Right renal cortex interstitium (tissue), 3 donors: ENCODE data around the gene ATP23. TPM values are rescaled to one million over a fixed set of nuclear protein-coding genes. Genes with fewer than 3 reads are reported as not detected.
A peak's percentile ranks its signal among the peaks of the same experiment; 100 is the strongest.

Source experiments
- DNase-seq, 3 donors: peaks; one replicate each; pipeline ENCODE4 v3.0.0-alpha.2; 2013; ENCODE audit warnings: low read depth in 3 of 3, low spot score in 2 of 3
- polyA plus RNA-seq, 3 donors: library from polyadenylated mRNA; unstranded; fragments of 120-200 nt; gene quantifications; one replicate each; pipeline ENCODE4 v1.2.1, GENCODE V29; 2013; ENCODE audit not compliant: insufficient read length in 3 of 3

The ATP23 gene
- polyA plus RNA-seq, 3 donors: 8.5 to 13.3 (median 12.8) TPM

- no peak for DNase-seq
Measured at GRCh38 chr12:57965766-57966165, 24.4 kb downstream of the ATP23 start.

DNA sequence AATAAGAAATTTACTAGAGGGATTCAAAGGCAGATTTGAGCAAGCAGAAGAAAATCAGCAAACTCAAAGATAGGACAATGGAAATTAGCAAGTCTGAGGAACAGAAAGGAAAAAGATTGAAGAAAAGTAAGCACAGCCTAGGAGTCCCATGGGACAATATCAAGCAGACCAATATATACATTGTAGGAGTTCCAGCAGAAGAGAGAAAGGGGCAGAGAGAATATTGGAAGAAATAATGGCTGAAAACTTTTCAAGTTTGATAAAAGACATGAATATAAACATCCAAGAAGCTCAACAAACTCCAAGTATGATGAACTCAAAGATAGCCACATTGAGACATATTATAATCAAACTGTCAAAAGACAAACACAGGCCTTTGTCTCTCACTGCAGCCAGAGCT lies 25.2 kb downstream of the ATP23 start:
- DNase-seq: no peak

DNA sequence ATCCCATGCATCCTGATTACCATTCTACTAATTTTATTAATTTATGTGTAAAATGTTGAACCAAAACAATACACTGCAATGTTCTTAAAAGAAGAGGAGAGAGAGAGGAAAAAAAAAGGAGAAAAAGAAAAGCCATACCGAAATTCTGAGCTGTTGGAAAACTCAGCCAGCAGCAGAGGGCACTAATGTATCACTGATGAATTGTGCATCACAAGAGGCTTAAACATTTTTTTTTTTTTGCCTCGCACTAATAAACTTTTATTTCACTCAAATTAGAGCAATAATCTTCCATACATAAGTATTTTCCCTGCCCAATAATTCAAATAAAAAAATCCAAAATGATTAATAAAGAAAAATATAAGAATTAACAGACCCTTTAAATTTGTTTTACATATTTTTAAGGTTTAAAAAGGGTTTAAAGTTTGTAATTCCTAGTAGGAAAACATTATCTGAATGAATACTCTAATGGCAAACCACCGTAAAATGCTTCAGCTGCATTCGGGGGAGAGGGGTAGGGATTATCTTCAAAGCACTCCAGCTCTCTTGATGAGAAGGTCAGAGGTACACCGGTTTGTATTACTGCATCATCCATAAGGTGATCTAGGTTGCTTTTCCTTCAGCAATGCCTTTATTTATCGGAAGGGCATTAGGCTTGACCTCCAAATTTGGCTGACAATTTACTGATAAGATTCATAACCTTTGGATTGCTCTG lies 41.9 kb downstream of the ATP23 start:
- DNase-seq: peak; percentile 32 to 42 (median 40)

GRCh38 chr12:57983858-57984505 lies 42.6 kb downstream of the ATP23 start:
- DNase-seq: no peak

DNA sequence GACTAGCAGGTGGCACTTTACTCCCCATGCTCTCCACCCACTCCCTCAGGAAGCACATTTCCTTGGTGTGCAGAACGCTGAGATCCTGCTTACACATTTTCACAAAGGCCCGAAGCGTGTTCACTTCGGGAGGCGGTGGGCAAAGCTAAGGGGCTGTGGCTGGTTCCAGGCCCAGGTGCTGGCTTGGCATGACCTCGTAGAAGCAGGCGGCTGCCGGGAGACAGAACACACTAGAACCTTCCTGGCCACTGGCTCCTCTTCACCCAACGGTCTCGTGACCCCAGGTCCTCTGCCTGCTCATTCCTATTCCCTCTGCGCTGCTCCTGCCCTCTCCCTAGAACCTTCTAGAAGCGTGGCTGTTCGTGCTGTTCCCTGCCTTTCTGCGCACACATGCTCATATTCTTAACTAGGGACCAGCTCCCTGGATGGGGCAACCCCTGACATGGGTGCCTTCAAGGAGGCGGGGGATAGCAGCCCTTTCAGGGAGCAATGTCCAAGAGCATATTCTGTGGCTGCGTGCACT lies 43.3 kb downstream of the ATP23 start:
- DNase-seq: no peak

DNA sequence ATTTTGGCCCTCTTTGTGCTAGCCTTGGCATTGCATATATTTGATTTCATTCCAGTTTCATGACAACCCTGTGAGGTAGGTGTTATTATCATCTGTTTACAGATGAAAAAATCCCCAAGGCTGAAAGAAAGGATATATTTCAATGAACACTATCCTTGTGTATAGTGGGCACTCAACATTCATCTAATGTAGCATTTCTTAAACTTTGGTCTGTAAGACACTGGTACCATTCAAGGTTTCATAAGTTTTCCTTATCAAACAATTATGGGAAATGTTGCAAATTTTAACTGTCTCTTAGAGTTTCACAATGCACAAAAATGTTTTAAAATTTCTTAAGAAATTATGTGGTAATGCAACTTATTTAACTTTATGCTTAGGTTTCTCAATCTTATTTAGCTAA lies 44.3 kb downstream of the ATP23 start:
- DNase-seq: no peak

DNA sequence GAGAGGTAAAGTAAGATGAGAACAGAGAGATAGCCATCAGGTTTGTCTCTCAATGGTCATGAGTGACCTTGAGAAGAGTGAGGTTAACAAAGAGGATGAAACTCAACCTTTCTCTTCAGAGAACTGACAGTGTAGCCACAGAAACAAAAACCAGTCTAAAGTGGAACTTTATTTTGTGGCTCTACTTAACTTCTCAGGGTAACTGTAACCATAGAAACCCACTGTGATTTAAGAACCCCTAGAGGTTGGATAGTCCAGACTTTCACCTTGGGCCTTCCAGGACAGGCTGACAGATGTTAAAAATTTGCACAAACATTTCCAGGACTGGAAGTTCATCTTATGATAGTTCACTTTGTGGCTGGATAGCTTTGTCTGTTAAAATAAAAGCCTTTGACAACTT lies 48.5 kb downstream of the ATP23 start:
- no peak for DNase-seq

DNA sequence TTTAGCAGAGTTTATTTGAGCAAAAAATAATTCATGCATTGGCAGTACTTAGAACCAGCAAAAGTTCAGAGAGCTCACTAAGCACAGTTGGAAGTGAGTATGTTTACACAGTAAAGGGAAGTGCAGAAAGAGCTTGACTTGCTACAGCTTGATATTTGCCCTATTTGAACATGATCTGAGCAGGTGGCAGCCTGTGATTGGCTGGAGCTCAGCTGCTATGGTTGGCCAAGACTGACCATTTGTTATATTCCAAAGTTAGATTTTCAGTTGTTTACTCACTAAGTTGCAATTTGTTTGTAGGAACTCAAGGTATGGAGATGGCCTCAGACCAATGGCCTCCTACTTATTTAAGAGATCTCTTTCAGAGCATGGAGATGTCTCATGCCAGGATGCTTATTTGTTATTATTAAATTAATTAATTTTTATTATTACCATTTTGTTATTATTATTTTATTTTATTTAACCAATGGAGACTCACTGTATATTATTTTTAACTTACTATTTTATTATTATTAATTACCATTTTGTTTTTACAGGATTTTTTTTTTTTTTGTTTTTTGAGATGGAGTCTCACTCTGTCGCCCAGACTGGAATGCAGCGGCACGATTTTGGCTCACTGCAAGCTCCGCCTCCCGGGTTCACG lies 49.0 kb downstream of the ATP23 start:
- no peak for DNase-seq

- no peak for DNase-seq
Measured at GRCh38 chr12:57992001-57992400, 50.6 kb downstream of the ATP23 start.

- no peak for DNase-seq
Measured at GRCh38 chr12:57993030-57993429, 51.7 kb downstream of the ATP23 start.

DNA sequence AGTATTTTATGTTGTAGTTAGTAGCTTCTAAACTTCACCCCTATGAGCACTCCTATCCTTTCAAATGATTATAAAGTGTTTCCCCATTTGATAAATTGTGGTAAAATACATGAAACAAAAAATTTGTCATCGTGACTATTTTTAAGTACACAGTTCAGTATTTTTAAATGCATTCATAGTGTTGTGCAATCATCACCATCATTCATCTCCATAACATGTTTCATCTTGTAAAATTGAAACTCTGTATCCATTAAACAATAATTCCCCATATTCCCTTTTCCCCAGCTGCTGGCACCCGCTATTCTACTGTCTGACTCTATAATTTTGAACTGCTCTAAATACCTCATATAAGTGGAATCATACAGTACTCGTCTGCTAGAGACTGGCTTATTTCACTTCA lies 52.5 kb downstream of the ATP23 start:
- DNase-seq: no peak

DNA sequence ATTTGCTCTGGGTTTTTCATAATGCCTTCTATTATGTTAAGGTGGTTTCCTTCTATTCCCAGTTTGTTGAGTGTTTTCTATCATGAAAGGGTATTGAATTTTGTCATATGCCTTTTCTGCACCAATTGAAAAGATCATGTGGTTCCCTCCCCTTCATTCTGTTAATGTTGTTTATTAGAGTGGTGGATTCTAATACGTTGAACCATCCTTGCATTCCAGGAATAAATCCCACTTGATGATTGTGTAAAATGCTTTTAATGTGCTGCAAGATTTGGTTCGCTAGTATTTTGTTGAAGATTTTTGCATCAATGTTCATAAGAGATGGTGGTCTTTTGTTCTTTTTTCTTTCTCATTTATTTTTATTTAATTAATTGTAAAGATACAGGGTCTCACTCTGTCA lies 55.2 kb downstream of the ATP23 start:
- no peak for DNase-seq

GRCh38 chr12:57998251-57998650 lies 56.9 kb downstream of the ATP23 start:
- DNase-seq: no peak

DNA sequence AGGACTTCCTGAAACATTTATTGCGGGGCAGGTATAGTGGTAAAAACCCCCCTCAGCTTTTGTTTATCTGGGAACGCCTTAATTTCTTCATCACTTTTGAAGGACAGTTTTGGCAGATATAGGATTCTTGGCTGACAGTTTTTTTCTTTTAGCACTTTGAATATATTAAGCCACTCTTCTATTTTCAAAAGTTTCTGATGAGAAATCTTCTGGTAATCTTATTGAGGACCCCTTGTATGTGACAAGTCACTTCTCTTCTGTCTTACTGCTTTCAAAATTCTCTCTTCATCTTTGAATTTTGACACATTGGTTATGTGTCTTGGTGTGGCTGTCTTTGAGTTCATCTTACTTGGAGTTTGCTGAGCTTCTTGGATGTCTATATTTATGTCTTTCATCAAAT lies 59.1 kb downstream of the ATP23 start:
- no peak for DNase-seq

DNA sequence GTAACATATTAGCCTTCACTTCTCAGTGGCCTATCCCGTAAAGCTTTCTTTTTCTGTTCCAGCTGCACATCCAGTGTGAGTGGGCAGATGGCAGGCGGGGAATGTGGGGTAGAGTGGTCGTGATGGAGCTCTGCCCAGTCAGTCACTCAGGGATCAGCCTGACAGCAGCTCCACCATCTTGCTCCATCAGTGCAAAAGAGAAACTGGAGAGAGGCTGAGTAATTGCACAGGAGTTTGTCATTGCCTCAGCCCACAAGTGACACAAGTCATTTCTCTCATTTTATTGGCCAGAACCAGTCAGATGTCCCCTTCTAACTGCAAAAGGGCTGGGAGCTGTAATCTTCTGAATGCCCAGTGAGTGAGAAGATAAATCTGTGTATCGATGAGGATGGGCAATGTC lies 66.5 kb downstream of the ATP23 start:
- no peak for DNase-seq

GRCh38 chr12:58008634-58009033 lies 67.3 kb downstream of the ATP23 start:
- no peak for DNase-seq

Other genes starting within 250 kb of the ATP23 start
- gene OS9, start 247.4 kb upstream of the ATP23 start, polyA plus RNA-seq: 100 to 1,000 TPM; 225 to 234 (median 233) TPM
- 1 to 10 TPM in 2 of 3 donors, under 1 TPM in 1; 0.68 to 1.9 (median 1.2) TPM for gene AGAP2, start 202.8 kb upstream of the ATP23 start, polyA plus RNA-seq
- gene TSPAN31, start 196.5 kb upstream of the ATP23 start, polyA plus RNA-seq: 100 to 1,000 TPM in 2 of 3 donors, 10 to 100 TPM in 1; 97.4 to 110 (median 109) TPM
- gene CDK4, start 189.3 kb upstream of the ATP23 start, polyA plus RNA-seq: 100 to 1,000 TPM; 219 to 251 (median 232) TPM
- 10 to 100 TPM; 15.6 to 18.0 (median 15.6) TPM for gene MARCHF9, start 186.5 kb upstream of the ATP23 start, polyA plus RNA-seq
- gene CYP27B1, start 174.5 kb upstream of the ATP23 start, polyA plus RNA-seq: 1 to 10 TPM in 1 of 3 donors, under 1 TPM in 2; 0.80 to 1.0 (median 0.82) TPM
- 10 to 100 TPM; 31.6 to 33.1 (median 33.0) TPM for gene METTL1, start 169.5 kb upstream of the ATP23 start, polyA plus RNA-seq
- gene EEF1AKMT3, start 169.0 kb upstream of the ATP23 start, polyA plus RNA-seq: 10 to 100 TPM; 10.1 to 12.5 (median 11.7) TPM
- gene TSFM, start 158.8 kb upstream of the ATP23 start, polyA plus RNA-seq: 10 to 100 TPM; 36.3 to 45.5 (median 42.2) TPM
- gene AVIL, start 122.8 kb upstream of the ATP23 start, polyA plus RNA-seq: 1 to 10 TPM; 7.3 to 7.7 (median 7.4) TPM
- 100 to 1,000 TPM; 258 to 263 (median 262) TPM for gene CTDSP2, start 94.8 kb upstream of the ATP23 start, polyA plus RNA-seq